PFSK-1 (cell line): ENCODE data around the gene DIAPH2.

Experiments
- FOXP2 ChIP-seq: optimal IDR thresholded peaks from 2 replicates; pipeline ENCODE3; 2011; ENCODE audit warnings: borderline replicate concordance, control low read depth, inconsistent platforms; ENCODE audit not compliant: insufficient read depth; ENCODE audit errors: extremely low read length, extremely low read depth
- POLR2AphosphoS5 ChIP-seq: IDR thresholded peaks from 2 replicates; pipeline ENCODE4 v1.6.1; 2012; ENCODE audit warnings: low read depth, mild to moderate bottlenecking, control low read depth, low read length, moderate library complexity
- REST ChIP-seq, 2 experiments: IDR thresholded peaks; 2 replicates each; pipeline versions ENCODE4 v1.6.1 to v1.8.0; 2011 to 2012; ENCODE audit warnings: low read depth in 2 of 2, low read length in 2 of 2, control low read depth in 1 of 2, inconsistent platforms in 1 of 2, mild to moderate bottlenecking in 1 of 2, moderate library complexity in 1 of 2; ENCODE audit not compliant: insufficient read depth in 1 of 2
- SIN3A ChIP-seq: IDR thresholded peaks from 2 replicates; pipeline ENCODE4 v1.6.1; 2012; ENCODE audit warnings: mild to moderate bottlenecking, low read length, moderate library complexity, borderline replicate concordance; ENCODE audit not compliant: insufficient read depth
- TAF1 ChIP-seq: IDR thresholded peaks from 2 replicates; pipeline ENCODE4 v1.6.1; 2012; ENCODE audit warnings: low read length, control low read depth, borderline replicate concordance; ENCODE audit not compliant: insufficient read depth

DNA sequence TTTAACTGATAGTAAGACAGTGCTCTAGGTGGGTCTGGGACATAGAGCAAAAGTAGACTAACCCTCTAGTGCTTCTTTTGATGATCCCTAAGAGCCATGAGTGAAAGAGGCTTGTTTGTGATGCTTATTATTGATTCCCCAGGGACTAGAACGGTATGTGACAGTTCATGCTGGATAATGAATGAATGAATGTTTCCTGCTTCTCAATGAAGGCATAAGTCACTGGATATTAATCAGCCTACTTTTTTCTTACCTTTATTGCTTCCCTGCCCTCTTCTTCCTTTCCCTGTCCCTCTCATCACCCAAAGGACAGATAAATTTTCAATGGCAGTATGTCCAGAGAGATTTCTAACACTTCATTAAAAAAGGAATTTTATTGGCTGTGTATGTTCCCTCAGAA is 685.3 kb downstream of the DIAPH2 start:
- TF ChIP-seq POLR2AphosphoS5 (no peak), TAF1 (no peak), SIN3A (no peak), REST (IDR thresholded peaks at IDR 0.05; ENCODE audit: insufficient read depth in 1 of 2, low read depth in 2 of 2, low read length in 2 of 2) (no peak), FOXP2 (no peak)
